ENCODE measurements around the gene SLC4A11.
A peak's percentile ranks its signal among the peaks of the same experiment; 100 is the strongest.

SLC4A11 gene

DNA sequence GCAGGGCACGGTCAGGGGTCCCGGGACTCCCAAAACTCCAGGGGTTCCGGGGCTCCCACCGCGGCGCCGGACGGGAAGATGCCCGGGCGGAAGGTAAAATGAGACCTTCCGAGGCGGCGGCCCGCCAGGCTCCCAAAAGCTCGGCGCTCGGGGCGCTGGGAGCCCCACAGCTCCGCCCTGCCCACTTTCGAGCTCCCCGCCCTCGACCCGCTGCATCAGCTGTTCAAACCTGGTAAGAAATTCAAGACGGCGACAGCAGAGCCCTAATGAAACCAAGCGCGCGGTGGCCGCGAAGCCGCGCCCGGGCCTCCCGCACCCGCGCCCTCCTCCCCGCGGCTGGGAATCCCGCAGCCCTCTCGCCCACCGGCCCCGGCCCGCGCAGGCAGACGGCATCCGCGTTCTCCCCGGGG, 369 bp downstream of the SLC4A11 start:
- Mint-ChIP-seq H3K27me3 (peaks cover 51% of the 10 kb centered on the region), H3K4me1 (peaks cover 9% of the 10 kb centered on the region), H3K9me3 (no peaks in the 10 kb centered on the region), H3K27ac (peak overlapping the region; percentile 42), H3K36me3 (ENCODE audit: low read depth) (no peaks in the 10 kb centered on the region), H3K4me3 (peak overlapping the region; percentile 77)
- DNase-seq (peak; percentile 50), ATAC-seq (peak; percentile 48)

DNA sequence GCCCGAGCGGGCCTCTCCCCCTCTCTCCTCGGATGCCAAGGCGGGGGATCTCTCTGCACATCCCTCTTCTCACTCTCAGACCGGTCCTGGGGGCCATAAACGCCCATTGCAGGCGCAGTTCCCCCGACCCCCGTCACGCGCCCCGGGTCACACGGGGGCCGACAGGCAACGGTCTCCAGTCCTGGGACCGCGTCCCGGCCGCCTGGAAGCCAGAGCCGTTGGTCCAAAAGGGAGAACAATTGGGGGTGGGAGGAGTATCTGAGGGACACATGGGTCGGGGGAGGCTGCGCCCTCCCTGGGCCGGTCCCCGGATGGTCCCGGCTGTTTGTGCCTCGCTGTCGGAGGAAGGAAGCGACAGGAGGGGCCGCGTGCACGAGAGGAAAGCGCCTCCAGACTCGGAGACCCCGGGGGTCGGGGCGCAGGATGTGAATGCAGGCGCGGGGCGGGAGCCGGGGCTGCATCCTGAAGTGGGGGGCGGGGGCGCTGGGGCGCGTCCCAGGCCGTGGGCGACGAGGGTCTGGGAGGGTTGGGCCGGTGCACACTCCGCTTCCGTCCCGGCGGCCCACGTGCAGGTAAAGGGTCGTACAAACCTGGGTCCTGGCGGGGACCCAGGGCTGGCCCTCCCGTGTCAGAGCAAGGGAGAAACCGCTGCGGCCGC, 903 bp downstream of the SLC4A11 start:
- no peaks in the 10 kb centered on the region for H3K9me3 Mint-ChIP-seq
- DNase-seq = no peak
- no peak for ATAC-seq
- no peak overlapping the region for H3K27ac Mint-ChIP-seq
- peaks cover 51% of the 10 kb centered on the region for H3K27me3 Mint-ChIP-seq
- no peaks in the 10 kb centered on the region for H3K36me3 Mint-ChIP-seq (ENCODE audit: low read depth)
- peaks cover 9% of the 10 kb centered on the region for H3K4me1 Mint-ChIP-seq
- peak overlapping the region; percentile 77 for H3K4me3 Mint-ChIP-seq

DNA sequence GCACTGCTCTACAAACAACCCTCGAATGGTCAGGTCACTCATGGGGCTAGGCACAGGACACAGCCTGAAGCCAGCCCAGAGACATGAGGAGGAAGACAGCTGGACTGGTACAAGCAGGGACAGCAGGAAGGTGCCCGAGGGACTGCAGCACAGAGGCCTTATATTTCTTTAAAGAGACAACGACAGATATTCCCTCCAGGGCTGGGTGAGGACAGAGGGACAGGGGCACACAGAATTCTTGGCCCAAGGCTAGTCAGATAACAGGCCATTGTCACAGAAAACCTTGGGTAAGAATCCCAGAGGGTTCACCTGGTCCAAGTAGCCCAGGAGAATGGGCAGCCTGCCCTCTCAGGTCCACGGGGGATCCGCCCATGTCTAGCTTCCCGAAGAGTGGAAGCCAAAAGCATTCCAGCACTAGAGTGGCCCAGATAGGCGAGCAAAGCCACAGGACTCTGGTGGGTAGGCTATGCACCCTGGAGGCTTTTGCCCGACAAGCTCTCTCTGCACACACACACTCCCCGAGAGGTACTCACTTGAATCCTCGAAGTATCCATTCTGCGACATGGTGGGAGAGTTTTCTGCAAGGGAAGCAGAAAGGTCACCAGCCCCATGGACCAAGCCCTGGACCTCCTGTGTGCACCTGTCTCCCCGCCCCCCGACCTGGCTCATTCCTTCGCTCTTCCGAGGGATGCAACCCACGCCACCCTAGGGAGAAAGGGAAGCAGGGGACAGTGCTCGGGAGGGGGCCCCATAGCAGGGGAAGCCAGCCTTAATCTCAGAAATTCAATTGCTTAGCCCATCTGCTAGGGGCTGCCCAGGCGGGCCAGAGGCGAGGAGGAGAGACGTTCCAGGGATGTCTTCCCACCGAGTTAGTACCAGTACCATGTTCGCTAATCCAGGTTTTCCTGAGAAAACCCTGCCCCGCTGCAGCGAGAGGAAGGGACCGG, 1.7 kb downstream of the SLC4A11 start:
- no peak for DNase-seq
- H3K4me1 Mint-ChIP-seq = peaks cover 9% of the 10 kb centered on the region
- peaks cover 49% of the 10 kb centered on the region for H3K27me3 Mint-ChIP-seq
- H3K36me3 Mint-ChIP-seq (ENCODE audit: low read depth) = no peaks in the 10 kb centered on the region
- peak overlapping the region; percentile 54 for H3K4me3 Mint-ChIP-seq
- no peak for ATAC-seq
- H3K27ac Mint-ChIP-seq = no peak overlapping the region
- no peaks in the 10 kb centered on the region for H3K9me3 Mint-ChIP-seq

DNA sequence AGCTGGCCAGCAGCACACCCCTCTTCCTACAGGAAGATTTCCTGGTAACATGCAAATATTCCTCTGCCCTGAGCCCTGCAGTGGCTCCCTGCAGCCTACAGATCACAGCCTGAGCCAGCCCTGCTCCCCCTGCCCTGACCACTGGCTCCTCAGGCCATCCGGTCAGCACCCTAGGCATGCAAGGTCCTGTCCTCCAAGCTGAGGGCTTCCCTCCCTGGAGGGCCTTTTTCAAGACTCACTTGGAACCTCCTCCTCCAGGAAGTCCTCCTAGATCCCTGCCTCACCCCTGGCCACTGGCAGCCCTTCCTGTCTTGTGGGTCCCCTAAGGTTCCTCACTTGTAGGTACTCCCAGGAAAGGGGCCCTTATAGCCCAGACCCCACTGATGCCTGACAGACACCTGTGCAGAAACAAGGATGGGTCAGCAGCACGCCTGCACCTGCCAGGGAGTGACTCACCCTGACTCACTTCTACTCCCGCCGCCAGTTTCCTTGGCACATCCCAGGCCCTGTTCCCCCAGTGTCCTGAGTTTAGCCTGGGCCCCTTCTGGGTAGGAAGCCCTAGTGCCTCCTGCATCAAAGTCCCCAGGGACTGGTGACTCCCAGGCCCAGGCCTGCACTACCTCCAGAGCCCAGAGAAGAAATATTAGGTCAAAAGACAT, 3.2 kb downstream of the SLC4A11 start:
- ATAC-seq = no peak
- DNase-seq = no peak
- H3K9me3 Mint-ChIP-seq = no peaks in the 10 kb centered on the region
- no peak overlapping the region for H3K4me3 Mint-ChIP-seq
- H3K36me3 Mint-ChIP-seq (ENCODE audit: low read depth) = no peaks in the 10 kb centered on the region
- peaks cover 9% of the 10 kb centered on the region for H3K4me1 Mint-ChIP-seq
- H3K27me3 Mint-ChIP-seq = peaks cover 37% of the 10 kb centered on the region
- no peak overlapping the region for H3K27ac Mint-ChIP-seq

DNA sequence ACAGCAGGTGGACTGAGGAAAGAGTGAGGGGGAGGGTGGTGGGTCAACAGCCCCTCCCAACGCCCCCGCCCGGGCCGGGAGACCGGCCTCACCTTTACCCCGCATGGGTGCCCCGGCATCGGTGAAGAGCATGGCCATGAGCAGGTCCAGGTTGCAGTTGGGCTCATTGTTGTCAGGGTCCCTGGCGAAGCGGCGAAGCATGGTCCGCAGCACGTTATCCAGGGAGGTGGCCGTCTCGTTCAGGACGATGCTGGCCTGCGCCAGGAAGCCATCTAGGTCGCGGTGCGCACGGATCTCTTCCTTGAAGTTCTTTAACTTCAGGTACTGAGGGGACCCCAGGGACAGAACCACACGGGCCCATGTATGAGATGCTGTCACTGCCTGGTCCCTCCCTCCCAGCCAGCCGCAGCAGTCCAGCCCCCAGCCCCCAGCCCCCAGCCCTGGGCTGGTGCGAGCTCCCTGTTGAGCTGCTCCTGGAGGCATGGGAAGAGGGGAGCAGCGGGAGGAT, 4.9 kb downstream of the SLC4A11 start:
- DNase-seq = no peak
- Mint-ChIP-seq H3K9me3 (no peaks in the 10 kb centered on the region), H3K4me1 (peaks cover 1% of the 10 kb centered on the region), H3K27me3 (peaks cover 24% of the 10 kb centered on the region), H3K27ac (no peak overlapping the region), H3K36me3 (ENCODE audit: low read depth) (no peaks in the 10 kb centered on the region), H3K4me3 (no peak overlapping the region)
- no peak for ATAC-seq

DNA sequence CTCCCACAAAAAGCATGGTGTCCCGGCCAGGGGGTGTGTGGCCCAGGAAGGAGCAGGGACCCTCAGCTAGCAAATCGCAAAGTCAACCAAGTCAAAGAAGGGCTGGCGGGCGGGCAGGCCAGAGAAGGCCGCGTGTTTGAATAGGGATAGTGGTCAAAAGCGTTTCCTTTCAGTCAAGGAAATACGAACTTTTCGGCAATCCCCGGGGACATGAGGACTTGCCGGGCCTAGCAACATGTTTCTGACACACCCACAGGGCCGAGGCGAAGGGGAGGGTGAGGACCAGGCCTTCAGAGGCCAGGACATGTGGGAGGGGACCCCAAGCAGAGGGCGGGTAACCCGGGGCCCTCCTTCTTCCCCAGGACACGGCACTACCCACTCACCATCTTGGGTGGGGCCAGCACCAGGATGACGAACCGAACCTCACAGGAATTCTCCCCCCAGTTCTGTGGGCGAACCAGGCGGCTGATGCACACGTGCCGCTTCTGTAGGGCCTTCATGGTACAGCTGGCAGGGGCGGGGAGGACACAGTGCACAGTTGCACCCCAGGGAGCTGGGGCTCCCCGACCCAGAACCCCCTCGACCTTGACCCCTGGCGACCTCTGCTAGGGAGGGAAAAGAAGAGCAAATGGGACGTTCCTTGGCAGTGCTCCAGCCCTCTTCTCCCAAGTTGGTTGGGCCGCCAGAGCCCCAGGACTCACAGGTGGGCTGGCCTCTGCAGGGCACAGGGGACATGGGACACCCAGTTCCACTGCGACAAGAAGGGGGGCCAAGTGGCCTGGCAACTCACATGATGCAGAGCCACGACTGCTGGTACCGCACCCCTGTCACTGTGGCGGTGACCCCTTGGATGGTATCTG, 5.6 kb downstream of the SLC4A11 start:
- ATAC-seq (no peak), DNase-seq (no peak)
- Mint-ChIP-seq H3K4me1 (no peaks in the 10 kb centered on the region), H3K4me3 (no peak overlapping the region), H3K27ac (no peak overlapping the region), H3K36me3 (ENCODE audit: low read depth) (no peaks in the 10 kb centered on the region), H3K9me3 (no peaks in the 10 kb centered on the region), H3K27me3 (peaks cover 22% of the 10 kb centered on the region)

DNA sequence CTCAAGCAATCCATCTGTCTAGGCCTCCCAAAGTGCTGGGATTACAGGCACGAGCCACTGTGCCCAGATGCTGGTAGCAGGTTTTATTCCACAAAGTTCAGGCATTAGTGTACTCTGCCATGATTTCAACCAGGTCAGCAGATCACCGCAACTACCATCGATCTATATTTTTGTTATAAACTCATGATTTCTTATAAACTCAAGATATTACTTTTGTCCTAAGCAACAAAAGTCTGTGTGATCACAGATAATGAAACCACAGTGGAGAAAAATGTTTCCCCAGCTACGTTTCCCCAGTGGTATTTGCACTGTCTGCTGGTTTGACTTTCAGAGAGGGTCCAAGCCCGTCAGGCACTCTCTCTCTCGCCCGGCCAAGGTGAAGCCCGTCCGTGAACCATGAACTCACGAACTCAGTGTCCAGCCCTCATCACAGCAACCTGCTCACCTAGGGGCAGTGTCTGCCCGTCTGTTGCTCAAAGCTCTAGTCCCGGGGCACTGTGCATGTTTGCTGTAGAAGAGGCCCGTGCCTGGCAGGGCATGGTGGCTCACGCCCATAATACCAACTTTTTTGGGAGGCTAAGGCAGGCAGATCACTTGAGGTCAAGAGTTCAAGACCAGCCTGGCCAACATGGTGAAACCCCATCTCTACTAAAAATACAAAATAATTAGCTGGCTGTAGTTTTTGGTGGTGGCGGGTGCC, 7.0 kb downstream of the SLC4A11 start:
- ATAC-seq = no peak
- no peaks in the 10 kb centered on the region for H3K9me3 Mint-ChIP-seq
- H3K36me3 Mint-ChIP-seq (ENCODE audit: low read depth) = no peaks in the 10 kb centered on the region
- H3K27ac Mint-ChIP-seq = no peak overlapping the region
- no peak for DNase-seq
- H3K4me3 Mint-ChIP-seq = no peak overlapping the region
- H3K27me3 Mint-ChIP-seq = peaks cover 11% of the 10 kb centered on the region
- H3K4me1 Mint-ChIP-seq = no peaks in the 10 kb centered on the region

DNA sequence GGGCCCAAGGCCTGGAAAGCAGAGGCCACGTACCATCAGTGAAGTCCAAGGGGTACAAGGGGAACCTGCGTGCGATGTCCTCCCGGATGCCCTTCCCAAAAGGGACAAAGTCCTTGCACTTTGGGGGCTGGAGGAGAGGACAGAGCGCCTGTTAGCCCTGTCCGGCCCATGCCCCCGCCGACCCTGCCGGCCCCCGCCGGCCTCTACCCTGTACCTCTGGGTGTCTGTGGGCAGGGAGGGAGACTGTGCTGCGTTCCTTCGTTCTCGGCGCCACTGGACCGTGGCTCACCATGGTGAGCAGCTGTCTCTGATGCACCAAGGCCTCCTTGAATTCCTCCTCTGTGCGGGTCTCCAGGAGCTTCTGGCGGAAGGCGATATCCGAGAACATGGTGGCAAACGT, 7.9 kb downstream of the SLC4A11 start:
- H3K27ac Mint-ChIP-seq = no peak overlapping the region
- no peaks in the 10 kb centered on the region for H3K4me1 Mint-ChIP-seq

DNA sequence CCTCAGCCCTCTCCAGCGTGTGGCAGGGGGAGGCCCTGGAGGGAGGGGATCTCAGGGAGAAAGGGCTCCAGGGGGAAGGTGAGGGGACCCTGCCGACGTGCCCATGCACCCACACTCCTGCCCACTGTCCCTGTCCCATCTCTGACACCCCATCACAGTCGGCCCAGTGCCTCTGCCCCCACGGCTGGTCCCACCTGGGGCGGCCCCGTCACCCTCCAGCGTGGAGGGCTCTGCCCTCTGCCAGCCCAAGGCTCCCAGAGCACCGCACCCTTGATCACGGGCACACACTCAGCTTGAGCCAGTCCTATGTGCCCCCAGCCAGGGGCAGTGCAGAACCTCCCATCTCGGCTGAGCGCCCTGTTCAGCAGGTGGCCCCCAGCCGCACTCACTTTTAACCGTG, 9.2 kb downstream of the SLC4A11 start:
- no peak overlapping the region for H3K4me3 Mint-ChIP-seq
- DNase-seq (no peak), ATAC-seq (no peak)
- no peaks in the 10 kb centered on the region for H3K36me3 Mint-ChIP-seq (ENCODE audit: low read depth)
- no peaks in the 10 kb centered on the region for H3K4me1 Mint-ChIP-seq
- H3K27me3 Mint-ChIP-seq = no peaks in the 10 kb centered on the region
- H3K27ac Mint-ChIP-seq = no peak overlapping the region
- H3K9me3 Mint-ChIP-seq = no peaks in the 10 kb centered on the region

More for the DNA sequence above, 7.9 kb downstream of the SLC4A11 start:
- no peaks in the 10 kb centered on the region for H3K9me3 Mint-ChIP-seq
- DNase-seq (no peak), ATAC-seq (no peak)
- no peak overlapping the region for H3K4me3 Mint-ChIP-seq
- peaks cover 4% of the 10 kb centered on the region for H3K27me3 Mint-ChIP-seq
- H3K36me3 Mint-ChIP-seq (ENCODE audit: low read depth) = no peaks in the 10 kb centered on the region

DNA sequence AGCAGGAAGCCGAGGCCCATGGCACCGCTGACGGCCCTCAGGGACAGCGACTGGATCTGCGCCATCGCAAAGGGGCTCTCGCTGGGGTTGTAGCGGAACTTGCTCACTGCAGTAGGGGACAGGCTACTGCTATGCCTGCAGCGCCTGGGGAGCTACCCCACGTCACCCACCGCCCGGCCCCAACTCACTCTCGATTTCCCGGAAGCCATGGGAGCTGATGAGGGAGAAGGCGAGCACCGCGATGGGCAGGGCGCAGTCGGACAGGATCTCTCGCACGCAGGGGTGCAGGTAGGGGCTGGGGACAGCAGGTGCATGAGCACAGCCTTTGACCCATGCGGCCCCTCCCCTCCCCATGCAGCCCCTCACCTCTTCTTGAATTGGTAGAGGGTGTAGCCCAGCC, 9.8 kb downstream of the SLC4A11 start:
- no peak for DNase-seq
- ATAC-seq = no peak
- Mint-ChIP-seq H3K4me3 (no peak overlapping the region), H3K27ac (no peak overlapping the region), H3K27me3 (no peaks in the 10 kb centered on the region), H3K4me1 (no peaks in the 10 kb centered on the region), H3K36me3 (ENCODE audit: low read depth) (no peaks in the 10 kb centered on the region), H3K9me3 (no peaks in the 10 kb centered on the region)

DNA sequence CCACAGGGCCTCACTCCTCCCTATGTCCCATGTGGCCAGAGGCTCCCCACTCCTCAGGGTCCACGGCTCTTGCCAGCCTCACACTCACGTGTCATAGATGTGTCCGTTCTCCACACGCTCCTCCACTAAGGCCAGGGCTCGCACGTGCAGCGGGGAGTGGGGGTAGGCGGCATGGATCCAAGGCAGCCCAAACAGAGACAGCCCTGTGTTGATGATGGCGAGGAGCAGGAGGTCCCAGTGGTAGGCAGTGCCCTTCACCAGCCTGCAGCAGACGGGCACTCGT, 10.3 kb downstream of the SLC4A11 start:
- ATAC-seq (no peak), DNase-seq (no peak)
- Mint-ChIP-seq H3K27me3 (no peaks in the 10 kb centered on the region), H3K4me3 (no peak overlapping the region), H3K4me1 (peaks cover 1% of the 10 kb centered on the region), H3K27ac (no peak overlapping the region), H3K36me3 (ENCODE audit: low read depth) (no peaks in the 10 kb centered on the region), H3K9me3 (no peaks in the 10 kb centered on the region)

DNA sequence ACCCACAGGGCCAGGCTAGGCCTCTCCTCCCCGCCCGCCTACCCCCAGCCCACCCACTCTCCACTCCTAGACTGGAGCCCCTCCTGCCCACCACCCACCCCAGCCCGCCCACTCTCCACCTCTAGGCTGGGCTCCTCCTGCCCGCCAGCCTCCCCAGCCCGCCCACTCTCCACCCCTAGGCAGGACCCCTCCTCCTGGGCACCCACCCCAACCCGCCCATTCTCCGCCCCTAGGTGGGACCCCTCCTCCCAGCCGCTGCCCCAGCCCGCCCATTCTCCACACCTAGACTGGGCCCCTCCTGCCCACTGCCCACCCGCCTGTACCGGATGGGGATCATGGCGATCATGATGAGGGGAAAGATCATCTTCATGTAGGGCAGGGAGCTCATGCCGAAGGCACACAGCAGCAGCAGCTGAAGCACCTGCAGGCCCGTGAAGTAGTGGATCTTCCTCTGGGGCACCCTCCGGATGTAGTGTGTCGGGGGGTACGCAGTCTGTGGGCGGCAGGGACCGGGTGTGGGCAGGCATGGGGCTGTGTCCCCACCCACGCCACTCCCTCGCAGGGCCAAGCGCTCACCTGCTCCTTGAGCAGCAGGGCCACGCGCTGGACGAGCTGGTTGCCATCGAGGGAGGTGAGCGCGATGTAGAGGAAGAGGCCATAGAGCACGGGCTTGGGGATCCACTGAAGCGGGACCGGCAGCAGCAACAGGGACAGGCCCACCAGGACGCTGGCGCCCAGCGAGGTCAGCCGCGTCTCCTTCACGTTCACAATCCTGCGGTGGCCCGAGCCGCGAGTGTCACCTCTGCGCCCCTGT, 10.8 kb downstream of the SLC4A11 start:
- DNase-seq (no peak), ATAC-seq (no peak)
- Mint-ChIP-seq H3K27ac (no peak overlapping the region), H3K9me3 (no peaks in the 10 kb centered on the region), H3K27me3 (no peaks in the 10 kb centered on the region), H3K4me3 (no peak overlapping the region), H3K4me1 (peaks cover 7% of the 10 kb centered on the region), H3K36me3 (ENCODE audit: low read depth) (peaks cover under 1% of the 10 kb centered on the region)

DNA sequence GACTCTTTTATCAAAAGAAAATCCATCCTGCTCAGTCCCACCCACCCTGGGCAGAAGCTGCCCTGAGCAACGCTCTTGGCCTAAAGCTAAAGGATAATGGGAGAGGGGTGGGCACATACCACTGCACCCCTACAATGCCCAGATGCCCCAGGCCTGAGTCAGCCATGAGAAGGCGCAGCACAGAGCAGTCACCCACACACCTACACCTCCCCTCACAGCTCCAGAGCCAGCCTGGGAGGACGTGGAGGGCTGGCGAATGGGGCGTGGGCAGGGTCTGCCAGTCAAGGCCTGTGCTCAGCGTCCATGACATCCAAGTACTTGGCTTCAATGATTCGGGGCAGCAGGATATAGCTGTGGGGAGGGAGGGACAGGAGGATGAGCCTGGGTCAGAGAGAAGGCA, 11.5 kb downstream of the SLC4A11 start:
- H3K27me3 Mint-ChIP-seq = no peaks in the 10 kb centered on the region
- peaks cover 2% of the 10 kb centered on the region for H3K36me3 Mint-ChIP-seq (ENCODE audit: low read depth)
- H3K9me3 Mint-ChIP-seq = no peaks in the 10 kb centered on the region
- no peak for ATAC-seq
- peaks cover 13% of the 10 kb centered on the region for H3K4me1 Mint-ChIP-seq
- no peak overlapping the region for H3K4me3 Mint-ChIP-seq
- DNase-seq = no peak
- H3K27ac Mint-ChIP-seq = no peak overlapping the region

Data from activated naive CD8-positive, alpha-beta T cell treated with anti-CD3 and anti-CD28 coated beads, Interleukin-2, amount 50 U/mL, for 24 hours (primary cell).